ENCODE results near the gene ZSWIM9. TPM values are rescaled to one million over a fixed set of nuclear protein-coding genes. Genes with fewer than 3 reads are reported as not detected.

The ZSWIM9 gene
- total RNA-seq, 1 donor from 2014 or later: 0.36 TPM

- Histone ChIP-seq H3K4me2 (no peak overlapping the region), H2AFZ (replicated peaks) (no peak overlapping the region), H3K9ac (no peak overlapping the region), H3K36me3 (no peaks in the 10 kb centered on the region), H3K27me3 (no peaks in the 10 kb centered on the region), H4K20me1 (ENCODE audit: low read depth) (no peaks in the 10 kb centered on the region), H3K27ac (no peak overlapping the region), H3K4me1 (no peaks in the 10 kb centered on the region), H3K79me2 (ENCODE audit: low read depth) (no peaks in the 10 kb centered on the region), H3F3A (ENCODE audit: low read depth) (peaks cover 2% of the 10 kb centered on the region), H3K4me3 (no peak overlapping the region), H3K9me3 (ENCODE audit: low read depth) (no peaks in the 10 kb centered on the region)
- Mint-ChIP-seq H3K27me3 (ENCODE audit: insufficient read depth, low read depth) (peaks cover 2% of the 10 kb centered on the region), H3K4me3 (no peak overlapping the region), H3K27ac (no peak overlapping the region), H3K9me3 (peaks cover 10% of the 10 kb centered on the region), H3K36me3 (peaks cover 52% of the 10 kb centered on the region), H3K4me1 (peaks cover 7% of the 10 kb centered on the region)
- DNase-seq (ENCODE audit: low spot score): no peak
- TF ChIP-seq CTCF (IDR thresholded peaks at IDR 0.05): no peak
- no peak for TF ChIP-seq EZH2phosphoT487 (IDR thresholded peaks at IDR 0.05)
- no peak for TF ChIP-seq EZH2 (IDR thresholded peaks at IDR 0.05)
These were observed 22.3 kb downstream of the ZSWIM9 start for GRCh38 chr19:48192750-48193149.

- H3K4me2 ChIP-seq: no peak overlapping the region
- H3K4me1 Mint-ChIP-seq: peaks cover 7% of the 10 kb centered on the region
- H3K9me3 ChIP-seq (ENCODE audit: low read depth): no peaks in the 10 kb centered on the region
- H4K20me1 ChIP-seq (ENCODE audit: low read depth): no peaks in the 10 kb centered on the region
- peaks cover 2% of the 10 kb centered on the region for H3K27me3 Mint-ChIP-seq (ENCODE audit: insufficient read depth, low read depth)
- peak; percentile 48 for DNase-seq (ENCODE audit: low spot score)
- H3K9me3 Mint-ChIP-seq: peaks cover 5% of the 10 kb centered on the region
- no peak overlapping the region for H3K4me3 ChIP-seq
- peak; percentile 64 for TF ChIP-seq CTCF (IDR thresholded peaks at IDR 0.05)
- TF ChIP-seq EZH2phosphoT487 (IDR thresholded peaks at IDR 0.05): no peak
- no peaks in the 10 kb centered on the region for H3K27me3 ChIP-seq
- H3K36me3 ChIP-seq: no peaks in the 10 kb centered on the region
- H3K79me2 ChIP-seq (ENCODE audit: low read depth): no peaks in the 10 kb centered on the region
- H3K9ac ChIP-seq: no peak overlapping the region
- no peak overlapping the region for H2AFZ ChIP-seq (replicated peaks)
- H3K27ac ChIP-seq: no peak overlapping the region
- no peaks in the 10 kb centered on the region for H3K4me1 ChIP-seq
- no peaks in the 10 kb centered on the region for H3F3A ChIP-seq (ENCODE audit: low read depth)
- no peak overlapping the region for H3K4me3 Mint-ChIP-seq
- peak overlapping the region; percentile 78 for H3K27ac Mint-ChIP-seq
- peaks cover 43% of the 10 kb centered on the region for H3K36me3 Mint-ChIP-seq
These were observed 23.8 kb downstream of the ZSWIM9 start for GRCh38 chr19:48194041-48194843.

- Histone ChIP-seq H3K27me3 (no peaks in the 10 kb centered on the region), H3K9ac (no peak overlapping the region), H3K27ac (no peak overlapping the region), H3K36me3 (no peaks in the 10 kb centered on the region), H3K4me2 (no peak overlapping the region), H3F3A (ENCODE audit: low read depth) (no peaks in the 10 kb centered on the region), H3K4me3 (no peak overlapping the region), H4K20me1 (ENCODE audit: low read depth) (no peaks in the 10 kb centered on the region), H2AFZ (replicated peaks) (no peak overlapping the region), H3K4me1 (no peaks in the 10 kb centered on the region), H3K9me3 (ENCODE audit: low read depth) (no peaks in the 10 kb centered on the region), H3K79me2 (ENCODE audit: low read depth) (no peaks in the 10 kb centered on the region)
- H3K9me3 Mint-ChIP-seq: no peaks in the 10 kb centered on the region
- peaks cover 9% of the 10 kb centered on the region for H3K4me1 Mint-ChIP-seq
- H3K36me3 Mint-ChIP-seq: peaks cover 42% of the 10 kb centered on the region
- H3K27me3 Mint-ChIP-seq (ENCODE audit: insufficient read depth, low read depth): peaks cover 4% of the 10 kb centered on the region
- H3K27ac Mint-ChIP-seq: no peak overlapping the region
- TF ChIP-seq CTCF (IDR thresholded peaks at IDR 0.05) (no peak), EZH2 (IDR thresholded peaks at IDR 0.05) (no peak), EZH2phosphoT487 (IDR thresholded peaks at IDR 0.05) (no peak)
- H3K4me3 Mint-ChIP-seq: no peak overlapping the region
- DNase-seq (ENCODE audit: low spot score): no peak
These were observed 24.7 kb downstream of the ZSWIM9 start for GRCh38 chr19:48194844-48195830.
